ENCODE results near the gene IVD. TPM values are rescaled to one million over a fixed set of nuclear protein-coding genes. Genes with fewer than 3 reads are reported as not detected.

The IVD gene
- total and polyA plus RNA-seq, 12 donors: 61.0 to 252 (median 140) TPM

DNA sequence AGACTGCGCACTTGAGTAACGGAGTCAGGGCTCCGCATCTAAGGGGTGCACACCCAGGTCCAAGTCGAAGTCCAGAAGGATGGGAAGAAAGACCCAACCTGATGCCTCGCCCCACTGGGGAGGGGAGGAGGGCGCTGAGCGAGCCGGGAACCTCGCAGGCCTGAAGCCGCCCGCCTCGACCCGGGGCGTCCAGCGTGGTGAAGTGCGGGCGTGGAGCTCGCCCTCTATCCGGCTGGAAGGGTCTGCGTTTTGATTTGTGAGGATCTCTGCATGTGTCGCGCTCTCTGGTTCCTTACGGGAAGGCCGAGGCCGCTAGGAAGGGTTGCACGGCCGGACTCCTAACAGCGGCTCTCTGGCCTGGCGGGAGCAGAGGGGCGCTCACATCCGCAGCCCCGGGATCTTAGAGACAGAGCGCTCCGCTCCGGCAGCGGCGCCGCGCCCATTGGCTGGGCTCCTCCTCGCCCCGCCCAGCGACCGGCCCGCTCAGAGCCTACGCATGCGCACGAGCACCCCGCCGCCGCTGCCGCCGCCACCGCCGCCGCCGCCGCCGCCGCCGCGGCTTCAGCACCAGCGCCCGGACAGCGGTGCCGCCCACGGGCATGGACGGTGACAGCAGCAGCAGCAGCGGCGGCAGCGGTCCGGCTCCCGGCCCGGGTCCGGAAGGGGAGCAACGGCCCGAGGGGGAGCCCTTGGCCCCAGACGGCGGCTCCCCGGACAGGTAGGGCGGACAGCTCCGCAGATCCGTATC lies 47.7 kb upstream of the IVD start, which contains the start of gene DISP2:
Gene DISP2 (plus strand): TSS at position 497 of the 748 bp plus-strand sequence. CDS start 103 bp downstream, at position 600.
- H3K36me3 ChIP-seq (replicated peaks in 1 of 2): no peaks in the 10 kb centered on the region
- H3K4me3 ChIP-seq: peak within 1 kb of the TSS in 2 of 4 donors; percentile 24 to 55
- DNase-seq: peak; percentile 82 to 92 (median 87)
- no peaks in the 10 kb centered on the region for H3K9me3 ChIP-seq (replicated peaks in 1 of 3)
- H3K27me3 ChIP-seq: no peaks in the 10 kb centered on the region
- TF ChIP-seq POLR2A (IDR thresholded peaks at IDR 0.05) (no peak), CTCF (IDR thresholded peaks at IDR 0.05) (no peak)
- intact Hi-C loops (cut with DNase I): no loop called here
- peaks cover 5 to 16% of the 10 kb centered on the region in 2 donors for H3K4me1 ChIP-seq (replicated peaks in 1 of 2)
- H3K27ac ChIP-seq: peak within 1 kb of the TSS in 1 of 5 donors; percentile 57
- 4 to 15% (median 5%) methylated on average over 16 to 82 of the region's 82 CpGs for WGBS, 4 donors

GRCh38 chr15:40358471-40359353 lies 46.9 kb upstream of the IVD start:
- Histone ChIP-seq H3K27ac (no peak overlapping the region), H3K27me3 (no peaks in the 10 kb centered on the region), H3K36me3 (replicated peaks in 1 of 2) (no peaks in the 10 kb centered on the region), H3K9me3 (replicated peaks in 1 of 3) (no peaks in the 10 kb centered on the region), H3K4me1 (replicated peaks in 1 of 2) (peaks cover 5 to 16% of the 10 kb centered on the region in 2 donors), H3K4me3 (peak overlapping the region in 2 of 4 donors; percentile 21 to 55)
- DNase-seq: peak in 2 of 7 donors; percentile 48 to 60
- WGBS, 4 donors: 11 to 18% (median 14%) methylated on average over 18 to 31 of the region's 31 CpGs
- TF ChIP-seq CTCF (IDR thresholded peaks at IDR 0.05) (no peak), POLR2A (IDR thresholded peaks at IDR 0.05) (no peak)
- intact Hi-C loops (cut with DNase I): no loop called here

DNA sequence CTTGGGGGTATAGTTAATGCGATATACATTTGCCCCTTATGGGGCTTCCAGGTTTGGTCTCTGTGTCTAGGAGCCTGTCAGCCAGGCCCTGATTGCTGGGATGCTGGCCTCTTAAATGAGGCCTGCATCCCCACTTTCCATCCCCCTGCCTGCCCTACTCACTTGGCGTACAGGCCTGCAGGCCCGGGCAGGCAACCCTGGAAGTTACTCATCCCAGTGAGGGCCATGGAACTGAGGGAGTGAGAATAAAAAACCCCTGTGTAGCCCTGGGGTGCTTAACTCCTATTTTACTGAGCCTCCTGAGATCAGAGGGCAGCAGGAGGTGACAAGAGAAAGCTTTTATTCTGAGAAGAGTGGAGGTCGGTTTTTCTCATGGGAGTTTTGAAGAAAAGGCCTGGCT lies 45.6 kb upstream of the IVD start:
- Histone ChIP-seq H3K4me3 (no peak overlapping the region), H3K9me3 (replicated peaks in 1 of 3) (no peaks in the 10 kb centered on the region), H3K36me3 (replicated peaks in 1 of 2) (no peaks in the 10 kb centered on the region), H3K4me1 (replicated peaks in 1 of 2) (peaks cover 5 to 11% of the 10 kb centered on the region in 2 donors), H3K27me3 (no peaks in the 10 kb centered on the region), H3K27ac (no peak overlapping the region)
- TF ChIP-seq CTCF (IDR thresholded peaks at IDR 0.05): no peak
- TF ChIP-seq POLR2A (IDR thresholded peaks at IDR 0.05): no peak
- no peak for DNase-seq
- 87 to 97% (median 91%) methylated on average over 4 of the region's 4 CpGs for WGBS, 4 donors
- intact Hi-C loops (cut with DNase I): loop anchor here (5.0 to 10.0 kb wide), 2 partner anchors 55 to 62 kb away; no protein-coding TSS in a partner anchor

GRCh38 chr15:40361640-40362039 lies 44.0 kb upstream of the IVD start:
- H3K4me1 ChIP-seq (replicated peaks in 1 of 2): peaks cover 5 to 11% of the 10 kb centered on the region in 2 donors
- H3K27me3 ChIP-seq: no peaks in the 10 kb centered on the region
- TF ChIP-seq CTCF (IDR thresholded peaks at IDR 0.05): no peak
- no peak for TF ChIP-seq POLR2A (IDR thresholded peaks at IDR 0.05)
- no peaks in the 10 kb centered on the region for H3K36me3 ChIP-seq (replicated peaks in 1 of 2)
- no peak overlapping the region for H3K27ac ChIP-seq
- no peak for DNase-seq
- no peaks in the 10 kb centered on the region for H3K9me3 ChIP-seq (replicated peaks in 1 of 3)
- no peak overlapping the region for H3K4me3 ChIP-seq
- WGBS, 4 donors: 80 to 97% (median 88%) methylated on average over 1 to 2 of the region's 2 CpGs
- intact Hi-C loops (cut with DNase I): loop anchor here (5.0 to 10.0 kb wide), 2 partner anchors 53 to 61 kb away; no protein-coding TSS in a partner anchor
